ENCODE data around the gene KIRREL1.

DNA sequence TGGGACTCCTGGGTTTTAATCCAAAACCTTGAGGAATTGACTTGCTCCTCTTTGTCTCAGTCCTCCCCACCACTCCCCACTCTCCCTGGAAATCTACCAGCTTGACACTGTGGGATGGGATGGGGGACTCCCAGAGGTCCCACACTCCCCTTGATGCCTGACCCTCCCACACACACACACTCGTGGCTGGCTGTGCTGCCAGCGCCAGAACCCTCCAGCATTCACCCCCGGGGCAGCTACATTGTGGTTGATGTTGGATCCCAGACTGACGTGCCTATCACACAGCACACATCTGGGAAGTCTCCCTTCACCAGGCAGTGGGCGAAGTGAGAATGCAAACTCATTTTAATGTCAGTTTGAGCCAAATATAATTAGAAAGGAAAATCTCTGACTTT, 10.0 kb downstream of the KIRREL1 start:
- TF ChIP-seq, protein P1, sequence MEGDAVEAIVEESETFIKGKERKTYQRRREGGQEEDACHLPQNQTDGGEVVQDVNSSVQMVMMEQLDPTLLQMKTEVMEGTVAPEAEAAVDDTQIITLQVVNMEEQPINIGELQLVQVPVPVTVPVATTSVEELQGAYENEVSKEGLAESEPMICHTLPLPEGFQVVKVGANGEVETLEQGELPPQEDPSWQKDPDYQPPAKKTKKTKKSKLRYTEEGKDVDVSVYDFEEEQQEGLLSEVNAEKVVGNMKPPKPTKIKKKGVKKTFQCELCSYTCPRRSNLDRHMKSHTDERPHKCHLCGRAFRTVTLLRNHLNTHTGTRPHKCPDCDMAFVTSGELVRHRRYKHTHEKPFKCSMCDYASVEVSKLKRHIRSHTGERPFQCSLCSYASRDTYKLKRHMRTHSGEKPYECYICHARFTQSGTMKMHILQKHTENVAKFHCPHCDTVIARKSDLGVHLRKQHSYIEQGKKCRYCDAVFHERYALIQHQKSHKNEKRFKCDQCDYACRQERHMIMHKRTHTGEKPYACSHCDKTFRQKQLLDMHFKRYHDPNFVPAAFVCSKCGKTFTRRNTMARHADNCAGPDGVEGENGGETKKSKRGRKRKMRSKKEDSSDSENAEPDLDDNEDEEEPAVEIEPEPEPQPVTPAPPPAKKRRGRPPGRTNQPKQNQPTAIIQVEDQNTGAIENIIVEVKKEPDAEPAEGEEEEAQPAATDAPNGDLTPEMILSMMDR (conservative IDR thresholded peaks at IDR 0.05 in 1 of 2, IDR thresholded peaks at IDR 0.05 in 1 of 2; ENCODE audit: extremely low read depth in 1 of 2, insufficient read depth in 1 of 2, low read depth in 1 of 2, low read length in 2 of 2): no peak
- no peak for TF ChIP-seq EZH2 (IDR thresholded peaks at IDR 0.05; ENCODE audit: borderline replicate concordance, low read length)

Measured in mammary epithelial cell (primary cell).